ENCODE measurements around the gene SPOCD1. TPM values are rescaled to one million over a fixed set of nuclear protein-coding genes. Genes with fewer than 3 reads are reported as not detected.

SPOCD1 gene
- total and polyA plus RNA-seq, 9 donors: 0.15 to 1.7 (median 0.49) TPM; not detected in 1

DNA sequence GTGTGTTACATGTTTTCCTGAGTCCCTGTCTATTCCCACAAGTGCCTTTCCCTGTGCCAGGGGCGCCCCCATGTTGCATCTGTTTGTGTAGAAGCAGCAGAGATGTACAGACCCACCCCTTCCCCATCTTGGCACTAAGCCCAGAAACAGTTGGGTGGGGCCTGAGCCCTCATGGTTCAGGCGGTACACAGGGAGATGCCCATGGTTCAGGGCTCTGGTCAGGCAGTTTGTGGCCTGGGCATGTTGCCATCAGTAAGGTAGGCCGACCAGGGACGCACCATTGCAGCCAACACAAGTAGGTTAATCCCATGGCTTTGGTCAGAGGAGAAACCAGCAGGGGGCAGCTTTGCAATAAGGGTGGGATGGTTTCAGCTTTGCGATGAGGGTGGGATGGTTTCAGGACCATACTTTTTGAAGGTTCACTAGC is 50.8 kb downstream of the SPOCD1 start:
- TF ChIP-seq EP300 (IDR thresholded peaks at IDR 0.05): no peak
- TF ChIP-seq, protein P1, sequence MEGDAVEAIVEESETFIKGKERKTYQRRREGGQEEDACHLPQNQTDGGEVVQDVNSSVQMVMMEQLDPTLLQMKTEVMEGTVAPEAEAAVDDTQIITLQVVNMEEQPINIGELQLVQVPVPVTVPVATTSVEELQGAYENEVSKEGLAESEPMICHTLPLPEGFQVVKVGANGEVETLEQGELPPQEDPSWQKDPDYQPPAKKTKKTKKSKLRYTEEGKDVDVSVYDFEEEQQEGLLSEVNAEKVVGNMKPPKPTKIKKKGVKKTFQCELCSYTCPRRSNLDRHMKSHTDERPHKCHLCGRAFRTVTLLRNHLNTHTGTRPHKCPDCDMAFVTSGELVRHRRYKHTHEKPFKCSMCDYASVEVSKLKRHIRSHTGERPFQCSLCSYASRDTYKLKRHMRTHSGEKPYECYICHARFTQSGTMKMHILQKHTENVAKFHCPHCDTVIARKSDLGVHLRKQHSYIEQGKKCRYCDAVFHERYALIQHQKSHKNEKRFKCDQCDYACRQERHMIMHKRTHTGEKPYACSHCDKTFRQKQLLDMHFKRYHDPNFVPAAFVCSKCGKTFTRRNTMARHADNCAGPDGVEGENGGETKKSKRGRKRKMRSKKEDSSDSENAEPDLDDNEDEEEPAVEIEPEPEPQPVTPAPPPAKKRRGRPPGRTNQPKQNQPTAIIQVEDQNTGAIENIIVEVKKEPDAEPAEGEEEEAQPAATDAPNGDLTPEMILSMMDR (IDR thresholded peaks at IDR 0.05): no peak
- no peak overlapping the region for H3K27ac ChIP-seq
- intact Hi-C loops (cut with DNase I): no loop called here
- no peaks in the 10 kb centered on the region for H3K27me3 ChIP-seq
- peaks cover 14% of the 10 kb centered on the region for H3K4me1 ChIP-seq (ENCODE audit: insufficient read depth)
- H3K36me3 ChIP-seq: no peaks in the 10 kb centered on the region
- DNase-seq: no peak
- no peaks in the 10 kb centered on the region for H3K9me3 ChIP-seq
- no peak overlapping the region for H3K4me3 ChIP-seq
- 39 to 56% (median 43%) methylated on average over 5 of the region's 5 CpGs for WGBS, 3 donors

DNA sequence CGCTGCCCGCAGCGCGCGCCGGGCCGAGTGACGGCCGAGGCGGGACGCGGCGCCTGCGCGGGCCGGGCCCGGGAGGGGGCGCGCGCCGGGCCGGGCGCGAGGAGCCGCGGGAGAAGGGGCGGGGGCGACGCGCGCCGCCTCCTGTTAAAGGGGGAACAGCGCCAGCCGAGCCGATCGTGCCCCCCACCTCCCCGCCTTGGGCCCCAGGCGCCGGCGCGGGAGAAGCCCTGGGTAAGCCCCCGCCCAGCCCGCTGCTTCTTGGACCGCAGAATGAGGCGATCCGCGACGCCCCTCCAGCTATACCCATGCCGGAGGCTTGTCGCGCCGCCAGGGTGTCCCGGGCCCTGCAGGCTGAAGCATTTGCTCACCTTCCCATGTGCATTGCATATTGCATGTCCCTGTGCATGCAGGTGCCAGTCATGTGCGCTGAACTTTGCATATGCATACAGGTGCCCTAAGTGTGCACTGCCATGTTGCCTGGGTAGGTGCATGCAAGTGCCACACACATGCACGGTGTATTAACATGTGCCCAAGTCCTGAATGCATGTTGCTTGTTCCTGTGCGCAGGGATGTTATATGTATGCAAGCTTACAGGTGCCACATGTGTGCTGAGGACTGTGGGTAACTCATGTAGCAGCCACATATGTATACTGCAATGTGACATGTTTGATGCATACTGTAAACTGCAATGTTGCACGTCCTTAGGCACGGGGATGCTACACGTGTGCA is 51.3 kb downstream of the SPOCD1 start, which contains the start of gene ADGRB2:
ADGRB2 (minus strand) TSS at position 29 of the 729 bp plus-strand sequence. CDS start 7,119 bp downstream, outside the sequence.
- no peaks in the 10 kb centered on the region for H3K36me3 ChIP-seq
- H3K27ac ChIP-seq: no peak within 1 kb of the TSS
- H3K27me3 ChIP-seq: no peaks in the 10 kb centered on the region
- H3K4me3 ChIP-seq: peak within 1 kb of the TSS; percentile 43
- whole genome bisulfite sequencing, 3 donors: 2 to 7% (median 2%) methylated on average over 29 to 59 of the region's 59 CpGs
- peaks cover 14% of the 10 kb centered on the region for H3K4me1 ChIP-seq (ENCODE audit: insufficient read depth)
- peak in 3 of 5 donors; percentile 50 to 60 (median 55) for DNase-seq
- TF ChIP-seq, protein P1 (IDR thresholded peaks at IDR 0.05): no peak
- TF ChIP-seq EP300 (IDR thresholded peaks at IDR 0.05): no peak
- TF ChIP-seq POLR2A (IDR thresholded peaks at IDR 0.05): no peak
- intact Hi-C loops (cut with DNase I): no loop called here
- no peaks in the 10 kb centered on the region for H3K9me3 ChIP-seq

DNA sequence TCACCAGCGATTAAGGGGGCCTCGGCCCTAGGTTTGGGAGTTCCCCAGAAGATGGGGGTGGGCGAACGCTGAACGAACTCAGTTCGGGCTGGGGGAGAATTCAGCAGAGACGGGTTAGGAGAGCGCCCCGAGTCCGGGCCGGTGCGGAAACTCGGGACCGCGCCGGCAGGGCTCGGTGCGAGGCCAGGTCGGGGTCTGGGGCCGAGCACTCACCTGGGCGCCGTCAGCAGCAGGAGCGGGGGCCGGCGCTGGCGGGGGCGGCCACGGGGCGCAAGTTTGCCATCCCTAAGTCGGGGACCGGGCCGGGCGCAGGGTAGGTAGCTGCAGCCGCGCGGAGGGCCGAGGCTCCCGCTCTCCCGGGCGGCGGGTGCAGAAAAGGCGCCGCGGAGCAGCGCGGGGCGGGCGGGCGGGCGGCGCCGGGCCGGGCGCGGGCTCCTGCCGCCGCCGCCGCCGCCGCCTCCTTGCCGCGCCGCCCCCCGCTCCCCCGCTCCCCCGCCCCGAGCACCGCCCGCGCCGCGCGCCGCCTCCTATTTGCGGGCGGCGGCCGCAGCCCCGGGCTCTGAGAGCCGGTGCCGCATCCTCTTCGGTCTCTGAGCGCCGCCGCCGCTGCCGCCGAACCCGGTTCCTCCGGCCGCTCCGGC is 52.0 kb downstream of the SPOCD1 start:
- intact Hi-C loops (cut with DNase I): no loop called here
- TF ChIP-seq EP300 (IDR thresholded peaks at IDR 0.05) (no peak), POLR2A (IDR thresholded peaks at IDR 0.05) (no peak)
- TF ChIP-seq, protein P1 (IDR thresholded peaks at IDR 0.05): no peak
- Histone ChIP-seq H3K4me3 (peak overlapping the region; percentile 43), H3K27me3 (no peaks in the 10 kb centered on the region), H3K36me3 (no peaks in the 10 kb centered on the region), H3K27ac (no peak overlapping the region), H3K4me1 (ENCODE audit: insufficient read depth) (peaks cover 14% of the 10 kb centered on the region), H3K9me3 (no peaks in the 10 kb centered on the region)
- WGBS, 3 donors: 0 to 1% (median 0%) methylated on average over 46 to 79 of the region's 93 CpGs
- DNase-seq: no peak

DNA sequence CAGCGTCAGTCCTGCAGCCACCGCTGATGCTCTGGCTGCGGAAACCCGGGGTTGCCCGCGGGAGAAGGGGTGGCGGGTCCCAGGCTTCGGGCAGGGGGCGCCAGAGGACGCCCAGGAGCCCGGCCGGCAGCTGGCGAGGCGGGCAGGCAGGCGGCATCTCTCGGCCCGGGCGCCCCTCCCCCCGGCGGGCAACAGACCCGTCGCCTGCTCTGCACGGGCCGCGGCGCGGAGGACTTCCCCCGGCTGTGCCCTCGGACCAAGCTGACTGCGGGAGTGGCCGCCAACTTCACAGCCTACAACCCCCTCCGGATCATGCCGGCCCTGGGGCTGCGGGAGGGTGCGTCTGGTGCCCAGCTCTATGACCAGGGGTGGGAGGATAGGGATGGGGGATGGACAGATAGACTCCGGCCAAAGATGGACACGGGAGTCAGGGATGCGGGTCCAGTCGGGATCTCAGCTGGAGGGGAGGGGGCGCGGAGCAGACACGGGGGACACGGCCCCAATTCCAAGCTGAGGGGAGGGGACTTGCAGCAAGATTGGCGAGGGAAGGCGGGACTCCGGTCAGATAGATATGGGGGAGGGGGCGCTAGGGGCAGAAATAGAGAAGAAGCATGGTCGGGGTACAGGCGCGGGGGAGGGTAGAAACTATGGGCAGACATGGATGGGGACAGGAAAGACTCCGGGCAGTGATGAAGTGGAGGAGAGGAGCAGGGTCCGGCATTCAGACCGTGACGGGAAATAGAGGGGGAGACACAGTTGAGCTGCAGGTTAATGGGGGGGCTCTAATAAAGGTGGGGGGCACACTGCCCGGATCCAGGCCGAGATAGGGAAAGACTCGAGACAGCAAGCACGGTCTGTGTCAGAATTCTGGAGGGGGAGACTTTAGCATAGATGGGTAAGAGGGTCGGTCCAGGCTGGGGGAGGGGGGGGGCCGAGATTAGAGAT is 52.8 kb downstream of the SPOCD1 start:
- WGBS, 3 donors: 1 to 2% (median 1%) methylated on average over 50 to 60 of the region's 60 CpGs
- H3K4me1 ChIP-seq (ENCODE audit: insufficient read depth): peaks cover 14% of the 10 kb centered on the region
- H3K27me3 ChIP-seq: no peaks in the 10 kb centered on the region
- H3K4me3 ChIP-seq: peak overlapping the region; percentile 43
- TF ChIP-seq, protein P1 (IDR thresholded peaks at IDR 0.05): peak in 2 of 3 donors; percentile 43 to 58
- TF ChIP-seq POLR2A (IDR thresholded peaks at IDR 0.05): no peak
- TF ChIP-seq EP300 (IDR thresholded peaks at IDR 0.05): no peak
- intact Hi-C loops (cut with DNase I): no loop called here
- DNase-seq: peak in 4 of 5 donors; percentile 46 to 75 (median 66)
- no peak overlapping the region for H3K27ac ChIP-seq
- no peaks in the 10 kb centered on the region for H3K36me3 ChIP-seq
- no peaks in the 10 kb centered on the region for H3K9me3 ChIP-seq

Data from ovary (tissue), 9 donors.